GM21528 (cell line): Measurements from ENCODE around the gene IFT80.
"Not testable (repeated sequence)": the region's sequence is repeated elsewhere in the genome, so short reads cannot be mapped to it uniquely, and the experiment has no call there.

Source experiments
- ATAC-seq: cut with Tn5 transposase; IDR thresholded peaks from one replicate; pipeline ENCODE4 v1.9.1; 2021; ENCODE audit warnings: mild to moderate bottlenecking, moderate library complexity; ENCODE audit not compliant: unreplicated experiment, low FRiP score

The IFT80 gene

DNA sequence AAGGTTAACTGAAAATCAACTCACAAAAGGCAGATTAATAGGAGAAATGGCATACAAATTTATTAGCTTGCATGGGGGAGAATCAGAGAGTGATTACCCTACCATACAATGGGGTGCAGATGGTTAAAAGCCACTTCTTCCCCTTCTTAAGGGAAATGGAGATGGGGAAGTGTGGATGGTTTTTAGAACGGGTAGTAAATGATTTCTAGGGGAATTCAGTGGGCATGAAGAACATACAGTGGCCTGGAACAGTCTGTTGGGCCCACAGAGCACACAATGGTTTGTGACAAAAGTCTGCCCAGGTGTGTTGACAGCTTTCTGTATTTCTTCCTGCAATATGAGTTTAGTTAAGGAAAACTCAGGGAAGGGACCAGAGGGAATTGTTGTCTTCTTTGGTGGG is 112.8 kb downstream of the IFT80 start:
- ATAC-seq, result no peak

DNA sequence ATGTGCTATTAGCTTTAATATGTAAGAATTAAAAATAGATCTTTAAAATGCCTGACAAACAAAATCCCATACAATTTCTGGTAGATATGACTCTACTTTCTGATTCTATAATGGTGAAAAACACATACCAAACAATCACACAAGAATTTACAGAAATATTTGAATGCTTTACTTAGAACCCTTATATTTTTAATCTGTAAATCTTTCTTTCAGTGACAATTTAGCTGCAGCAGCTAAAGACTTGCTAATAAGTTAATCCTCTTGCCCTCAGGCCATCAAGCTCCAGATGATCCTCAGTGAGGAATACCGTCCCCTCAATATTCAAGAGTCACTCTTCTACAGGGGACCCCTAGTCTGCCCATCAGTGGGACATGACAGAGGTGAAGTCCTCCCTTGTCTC is 118.2 kb downstream of the IFT80 start:
- no peak for ATAC-seq

DNA sequence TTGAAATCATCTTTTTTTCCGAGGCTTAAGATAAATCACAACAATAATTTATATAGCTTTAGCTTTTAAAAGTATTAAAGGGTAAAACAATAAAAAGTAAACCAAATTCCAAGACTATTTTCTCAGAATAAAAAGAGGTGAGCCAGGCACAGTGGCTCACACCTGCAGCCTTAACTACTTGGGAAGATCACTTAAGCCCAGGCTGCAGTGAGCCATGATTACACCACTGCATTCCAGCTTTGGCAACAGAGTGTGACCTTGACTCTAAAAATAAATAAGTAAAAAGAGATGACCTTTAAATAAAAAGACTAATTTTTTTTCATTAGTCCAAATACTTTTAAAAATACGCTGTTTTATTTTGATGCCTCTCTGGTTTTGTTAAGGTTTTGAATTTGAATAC is 119.4 kb downstream of the IFT80 start:
- ATAC-seq, result no peak

DNA sequence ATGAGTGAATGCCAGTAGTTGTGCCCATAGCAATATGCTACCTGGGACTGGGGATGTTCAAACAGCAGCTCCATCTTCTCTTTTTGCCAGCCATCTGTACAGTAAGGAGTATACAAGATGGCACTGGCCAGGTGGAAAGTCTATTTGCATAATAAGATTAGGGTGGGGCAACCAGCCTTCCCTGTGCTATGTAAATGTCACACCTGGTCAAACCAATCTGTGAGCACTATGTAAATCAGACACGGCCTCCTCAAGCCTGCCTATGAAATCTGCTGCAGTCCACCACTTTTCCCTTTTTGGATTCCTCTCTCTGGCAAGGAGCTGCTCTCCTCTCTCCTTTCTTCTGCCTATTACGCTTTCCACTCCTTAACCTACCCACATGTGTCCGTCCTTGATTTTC is 120.8 kb downstream of the IFT80 start:
- no peak for ATAC-seq

DNA sequence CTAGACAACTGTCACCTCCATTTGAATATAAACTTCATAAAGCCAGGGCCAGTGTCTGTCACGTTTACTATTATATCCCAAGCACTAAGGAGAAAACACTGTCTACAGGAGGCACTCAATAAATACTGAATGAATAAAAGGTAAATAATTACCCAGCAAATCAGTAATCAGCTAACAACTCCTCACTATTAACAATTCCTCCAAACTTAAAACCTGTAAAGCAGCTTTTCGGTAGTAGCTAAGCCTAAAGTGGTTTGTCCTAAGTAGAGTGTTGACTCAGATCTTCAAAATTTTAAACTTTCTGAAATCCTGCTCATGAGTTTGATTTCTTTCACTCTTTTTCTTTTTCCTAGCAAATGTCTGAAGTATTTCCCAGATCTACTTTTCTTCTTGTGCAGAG is 133.9 kb downstream of the IFT80 start:
- no peak for ATAC-seq

DNA sequence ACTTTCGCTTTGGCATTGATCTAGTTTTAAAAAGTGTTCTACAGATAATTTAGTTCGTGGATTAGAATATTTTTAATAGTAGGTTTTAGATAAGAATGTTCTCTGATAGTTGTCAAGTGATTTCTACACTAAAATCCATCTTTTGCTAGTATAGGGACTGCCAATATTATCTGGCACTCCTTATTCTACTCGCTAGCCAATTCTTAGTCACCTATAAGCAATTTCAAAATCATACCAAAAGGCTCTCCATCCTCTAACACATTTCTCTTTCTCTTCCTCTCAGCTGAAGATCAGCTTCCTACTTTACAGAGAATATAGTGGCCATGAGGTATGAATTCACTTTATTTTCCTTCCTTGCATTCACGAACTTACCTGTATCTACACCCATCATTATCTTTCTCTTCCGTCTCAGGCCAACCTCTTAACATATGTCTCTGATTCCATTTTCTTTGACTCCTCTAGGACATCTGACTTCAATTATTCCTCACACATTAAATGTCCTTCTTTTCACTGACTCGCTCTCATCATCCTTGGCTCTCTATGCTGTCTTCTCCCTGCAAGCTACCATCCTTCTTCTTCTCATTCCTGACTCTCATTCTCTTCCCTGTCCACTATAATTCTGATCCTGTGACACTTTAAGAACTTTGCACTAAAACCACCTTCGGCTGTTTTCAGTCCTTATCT is 138.3 kb downstream of the IFT80 start:
- no peak for ATAC-seq

DNA sequence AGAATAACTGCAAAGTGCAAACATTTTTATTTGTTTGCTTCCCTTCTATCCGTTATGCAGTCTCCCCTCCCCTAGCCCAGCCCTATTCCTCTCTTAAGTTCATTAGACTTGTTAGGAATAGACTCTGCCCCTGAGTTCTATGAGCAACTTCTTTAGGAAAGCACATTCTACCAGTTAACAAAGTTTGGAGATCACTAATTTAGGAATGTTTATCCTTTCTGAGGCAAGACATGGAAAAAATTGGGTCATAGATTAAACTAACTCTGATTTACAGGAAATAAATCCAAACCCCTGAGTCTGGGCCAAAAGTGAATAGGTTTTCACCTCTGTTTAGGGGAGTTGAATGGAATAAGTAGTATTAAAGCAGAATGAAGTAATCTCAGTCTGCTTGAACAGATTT is 139.4 kb downstream of the IFT80 start:
- no peak for ATAC-seq

DNA sequence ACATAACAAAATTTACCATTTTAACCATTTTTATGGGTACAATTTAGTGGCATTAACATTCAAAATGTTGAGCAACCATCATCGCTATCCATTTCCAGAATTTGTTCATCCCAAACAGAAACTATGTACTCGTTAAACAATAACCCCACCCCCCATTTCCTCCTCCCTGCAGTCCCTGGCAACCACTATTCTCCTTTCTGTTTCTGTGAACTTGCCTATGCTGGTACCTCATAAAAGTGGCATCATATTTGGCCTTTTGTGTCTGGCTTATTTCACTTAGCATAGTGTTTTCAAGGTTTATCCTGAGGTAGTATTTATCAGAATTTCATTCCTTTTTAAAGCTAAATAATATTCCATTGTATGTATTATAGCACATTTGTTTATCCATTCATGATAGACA is 141.4 kb downstream of the IFT80 start:
- no peak for ATAC-seq

DNA sequence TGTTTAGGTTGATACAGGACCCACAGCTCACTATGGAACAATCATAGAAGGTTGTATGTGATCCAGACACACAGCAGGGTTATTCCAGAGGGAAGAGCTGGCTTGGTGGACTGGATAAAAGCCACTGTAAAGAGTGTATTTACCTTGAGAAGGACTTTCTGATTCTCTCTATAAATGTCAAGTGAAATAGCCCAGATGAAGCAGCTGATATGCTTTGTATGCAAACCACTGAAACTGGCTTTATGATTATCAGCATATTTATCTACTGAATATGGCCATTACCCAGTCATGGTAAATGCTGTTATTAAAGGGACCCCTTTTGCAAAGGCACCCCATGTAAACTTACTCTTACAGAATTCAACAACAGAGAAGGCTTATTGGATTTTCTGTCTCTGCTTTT is 145.7 kb downstream of the IFT80 start:
- no peak for ATAC-seq

DNA sequence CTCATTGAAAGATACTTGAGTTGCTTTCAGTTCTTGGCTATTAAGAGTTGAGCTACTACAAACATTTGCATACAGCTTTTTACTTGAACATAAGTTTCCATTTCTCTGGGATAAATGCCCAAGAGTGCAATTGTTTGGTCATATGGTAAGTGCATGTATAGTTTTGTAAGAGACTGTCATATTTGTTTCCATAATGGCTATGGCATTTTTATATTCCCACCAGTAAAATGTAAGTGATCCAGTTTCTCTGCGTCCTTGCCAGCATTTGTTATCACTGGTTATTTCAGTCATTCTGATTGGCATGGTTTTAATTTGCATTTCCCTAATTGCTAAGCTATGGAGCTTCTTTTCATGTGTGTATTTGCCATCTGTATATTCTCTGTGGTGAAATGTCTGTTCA is 151.3 kb downstream of the IFT80 start:
- ATAC-seq, result no peak

DNA sequence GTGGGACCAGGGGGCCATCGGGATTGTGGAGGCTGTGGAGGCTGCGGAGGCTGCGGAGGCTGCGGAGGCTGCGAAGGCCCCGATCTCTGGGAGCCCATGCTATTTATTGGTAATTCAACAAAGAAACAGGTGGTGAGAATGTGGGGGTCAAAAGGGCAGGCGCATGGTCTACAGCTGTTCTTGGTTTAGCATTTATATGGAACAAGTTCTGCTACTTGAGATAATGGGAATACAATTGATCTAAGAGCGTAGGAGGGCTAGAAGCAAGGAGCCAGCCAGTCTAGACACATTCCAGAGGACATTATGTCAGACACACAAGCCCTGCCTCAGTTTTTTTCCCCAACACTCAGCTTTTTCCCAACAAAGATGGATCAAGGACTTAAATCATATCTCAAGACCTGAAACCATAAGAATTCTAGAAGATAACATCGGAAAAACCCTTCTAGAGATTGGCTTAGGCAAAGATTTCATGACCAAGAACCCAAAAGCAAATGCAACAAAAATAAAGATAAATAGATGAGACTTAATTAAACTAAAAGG is 153.7 kb downstream of the IFT80 start:
- no peak for ATAC-seq

DNA sequence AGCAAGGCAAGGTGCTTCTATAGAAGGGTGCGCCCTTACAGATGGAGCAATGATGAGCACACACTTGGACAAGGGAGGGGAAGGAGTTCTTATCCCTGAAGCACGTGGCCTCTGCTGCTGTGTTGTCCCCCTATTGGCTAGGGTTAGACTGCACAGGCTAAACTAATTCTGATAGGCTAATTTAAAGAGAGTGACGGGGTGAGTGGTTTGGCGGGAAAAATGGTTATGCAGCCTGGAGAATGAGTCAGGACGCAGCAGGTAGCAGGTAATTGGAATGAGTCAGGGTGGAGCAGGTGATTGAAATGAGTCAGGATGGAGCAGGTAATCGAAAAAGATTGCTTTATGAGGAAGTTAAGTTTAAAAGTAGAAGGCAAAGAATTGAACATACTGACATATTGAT is 158.3 kb downstream of the IFT80 start:
- not testable (repeated sequence) for ATAC-seq

DNA sequence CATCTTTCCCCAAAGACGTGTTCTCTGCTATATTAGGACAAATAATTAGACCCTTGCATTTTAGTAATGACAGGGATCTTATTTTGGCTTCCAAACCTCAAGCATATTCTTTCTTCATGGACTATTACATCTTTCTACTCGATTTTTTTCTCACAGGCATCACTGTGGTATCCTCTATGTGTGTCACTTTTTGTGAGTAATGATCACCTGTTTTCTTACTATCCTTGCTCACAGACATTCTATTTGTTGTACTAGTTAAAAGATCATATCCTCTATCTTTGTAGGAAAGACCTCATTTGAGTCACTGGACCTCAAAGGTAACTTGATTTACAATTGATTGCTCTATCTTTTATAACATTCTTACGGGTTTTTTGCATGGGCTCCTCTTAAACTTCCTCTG is 167.0 kb downstream of the IFT80 start:
- no peak for ATAC-seq

DNA sequence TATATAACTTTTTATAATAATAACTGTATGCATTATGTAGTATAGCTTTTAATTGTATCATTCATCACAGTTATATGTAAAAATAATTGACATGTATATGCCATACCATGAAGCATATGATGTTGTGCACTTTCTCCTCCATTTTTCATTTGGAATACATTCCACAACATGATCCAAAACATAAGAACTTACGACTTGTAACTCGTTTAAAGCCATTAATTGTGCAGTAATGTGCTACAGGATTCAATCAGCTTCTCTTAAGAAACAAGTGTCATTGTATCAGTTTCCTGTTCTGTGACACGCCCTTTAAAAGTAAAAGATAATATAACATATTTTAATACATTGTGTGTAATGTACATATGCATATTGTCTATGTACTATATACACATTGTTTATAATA is 171.6 kb downstream of the IFT80 start:
- no peak for ATAC-seq

DNA sequence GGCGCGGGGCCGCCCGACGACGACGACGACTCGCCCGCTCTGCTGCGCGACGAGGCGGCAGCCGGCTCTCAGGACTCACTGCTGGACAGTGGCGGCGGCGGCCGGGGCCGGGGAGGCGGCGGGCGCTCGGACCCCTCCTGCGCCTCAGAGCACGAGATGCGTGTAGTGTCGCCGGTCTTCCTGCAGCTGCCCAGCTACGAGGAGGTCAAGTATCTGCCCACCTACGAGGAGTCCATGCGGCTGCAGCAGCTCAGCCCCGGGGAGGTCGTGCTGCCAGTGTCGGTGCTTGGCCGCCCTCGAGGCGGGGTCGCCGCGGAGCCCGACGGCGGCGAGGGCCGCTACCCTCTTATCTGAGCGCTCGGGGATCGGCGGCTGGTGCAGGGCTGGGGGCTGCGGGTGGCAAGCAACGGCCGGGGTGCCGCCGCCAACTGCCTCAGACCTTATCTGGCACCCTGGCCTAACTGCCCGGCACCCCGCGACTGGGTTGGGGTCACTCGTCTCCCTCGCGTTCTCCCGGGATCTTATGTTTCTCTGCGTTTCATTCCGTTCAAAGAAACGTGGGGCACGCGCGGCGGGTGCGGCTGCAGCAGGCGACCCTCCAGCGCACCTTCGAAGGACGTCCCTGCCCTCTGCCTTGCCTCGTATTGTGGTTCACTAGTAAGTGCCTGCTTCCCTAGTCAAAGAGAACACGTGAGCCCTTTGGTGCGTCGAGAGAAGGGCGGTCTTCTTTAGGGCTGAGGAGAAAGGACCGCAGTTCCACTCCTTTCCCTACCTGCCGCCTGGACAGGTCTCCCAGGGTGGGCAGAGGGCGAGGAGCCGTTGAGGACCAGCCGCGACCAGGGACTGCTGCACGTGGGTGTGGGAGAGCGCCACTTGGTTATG is 172.8 kb downstream of the IFT80 start:
- peak; percentile 37 for ATAC-seq

DNA sequence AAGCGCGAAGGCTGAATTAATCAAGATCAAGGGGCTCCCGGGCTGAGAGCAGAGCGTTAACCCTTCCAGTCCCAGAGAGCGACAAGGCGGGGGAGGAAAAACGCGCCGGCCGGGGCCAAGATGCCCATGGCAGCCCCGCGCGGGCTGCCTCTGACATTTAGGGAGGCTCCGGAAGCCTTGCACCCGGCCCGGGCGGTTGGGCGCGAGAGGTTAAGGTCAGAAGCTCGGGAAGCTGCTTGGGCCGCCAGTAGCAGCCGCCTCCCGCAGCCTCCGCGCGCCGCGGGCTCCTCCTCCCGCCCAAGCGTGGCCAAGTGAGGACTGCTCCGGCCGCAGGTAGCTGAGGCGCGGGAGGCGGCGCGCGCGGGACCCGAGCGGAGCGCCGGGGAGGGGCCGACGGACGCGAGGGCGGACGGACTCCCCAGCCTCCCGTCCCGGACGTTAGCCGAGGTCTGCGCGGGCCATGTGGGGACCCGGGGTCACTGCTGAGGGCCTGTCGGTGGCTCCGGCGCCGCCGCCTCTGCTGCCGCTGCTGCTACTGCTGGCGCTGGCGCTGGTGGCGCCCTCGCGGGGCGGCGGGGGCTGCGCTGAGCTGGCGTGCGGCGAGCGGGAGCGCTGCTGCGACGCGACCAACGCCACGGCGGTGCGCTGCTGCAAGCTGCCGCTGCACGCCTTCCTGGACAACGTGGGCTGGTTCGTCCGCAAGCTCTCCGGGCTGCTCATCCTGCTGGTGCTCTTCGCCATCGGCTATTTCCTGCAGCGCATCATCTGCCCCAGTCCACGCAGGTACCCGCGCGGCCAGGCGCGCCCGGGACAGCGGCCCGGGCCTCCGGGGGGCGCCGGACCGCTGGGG is 173.6 kb downstream of the IFT80 start, which contains the start of gene C3orf80:
Gene C3orf80, plus strand, starts transcription at position 247 of the 850 bp plus-strand sequence. Its CDS starts 214 bp downstream, at position 461.
- peak; percentile 87 for ATAC-seq

DNA sequence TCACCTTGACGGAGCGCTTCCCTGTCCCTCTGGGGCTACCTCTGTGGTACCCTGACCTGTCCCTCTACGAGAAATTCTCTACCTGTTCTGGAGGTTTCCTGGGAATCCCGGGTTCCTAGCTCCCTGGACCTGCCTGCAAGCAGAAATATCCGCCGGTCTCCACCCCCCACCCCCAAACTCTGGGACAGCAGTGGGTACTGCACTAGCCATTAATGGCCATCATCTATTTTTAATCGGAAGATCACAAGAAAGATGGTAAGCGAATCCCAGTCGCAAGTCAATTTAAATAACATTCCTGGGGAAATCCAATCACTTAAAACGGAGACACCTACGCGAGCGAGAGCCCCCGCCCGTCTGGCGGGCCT is 174.2 kb downstream of the IFT80 start:
- no peak for ATAC-seq

DNA sequence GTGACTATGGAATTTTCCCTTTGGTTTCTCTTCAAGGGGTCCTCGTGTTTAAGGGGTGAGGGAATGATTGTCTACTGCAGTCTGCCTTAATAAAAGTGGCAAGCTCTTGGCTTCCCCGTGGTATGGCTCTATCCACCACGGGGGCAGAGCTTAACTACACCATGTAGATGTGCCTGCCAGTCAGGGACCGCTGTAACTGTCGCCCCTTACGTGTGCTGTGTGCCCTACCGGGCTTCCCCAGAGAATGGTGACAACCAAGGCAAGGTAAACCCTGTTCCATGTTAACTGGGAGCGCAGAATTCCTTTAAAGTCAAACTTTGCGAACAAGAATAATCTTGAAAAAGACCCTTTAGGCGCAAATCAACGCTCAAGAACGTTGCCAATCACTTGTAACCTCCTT is 174.8 kb downstream of the IFT80 start:
- no peak for ATAC-seq

DNA sequence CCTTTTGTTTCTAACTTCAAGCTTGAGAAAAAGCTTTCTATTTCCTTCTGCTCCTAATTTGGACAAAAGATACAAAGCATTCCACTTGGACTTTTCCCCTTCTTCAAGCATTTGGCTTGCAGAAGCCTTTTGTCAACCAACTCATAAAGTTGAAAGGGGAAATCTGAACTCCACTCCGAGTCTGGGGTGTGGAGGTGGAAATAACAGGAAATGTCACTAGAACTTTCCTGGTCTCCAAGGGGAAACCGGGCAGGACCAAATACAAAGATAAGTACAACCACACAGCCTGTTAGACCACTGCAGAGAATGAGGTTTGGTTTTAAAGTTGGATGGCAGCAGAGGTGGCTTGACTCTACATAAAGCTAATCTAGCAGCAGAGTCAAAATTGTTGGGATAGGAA is 178.0 kb downstream of the IFT80 start:
- ATAC-seq, result no peak

DNA sequence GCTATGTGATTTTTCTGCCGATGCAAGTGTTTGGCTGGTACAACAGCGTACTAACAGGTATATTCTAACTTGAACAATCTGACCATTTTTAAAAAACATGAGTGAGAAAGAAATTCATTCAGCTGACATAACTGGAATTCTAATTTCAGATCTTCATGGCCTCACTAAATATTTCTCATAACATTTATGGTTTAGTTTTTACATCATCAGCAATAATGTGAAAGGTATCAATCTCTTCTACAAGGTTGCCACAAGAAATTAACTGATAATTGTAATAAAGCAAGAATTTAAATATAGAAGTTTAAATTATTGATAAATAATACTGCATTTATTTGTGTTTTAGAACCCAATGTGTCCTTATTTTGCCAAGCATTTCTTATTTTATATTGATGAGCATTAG is 179.0 kb downstream of the IFT80 start:
- ATAC-seq, result no peak

DNA sequence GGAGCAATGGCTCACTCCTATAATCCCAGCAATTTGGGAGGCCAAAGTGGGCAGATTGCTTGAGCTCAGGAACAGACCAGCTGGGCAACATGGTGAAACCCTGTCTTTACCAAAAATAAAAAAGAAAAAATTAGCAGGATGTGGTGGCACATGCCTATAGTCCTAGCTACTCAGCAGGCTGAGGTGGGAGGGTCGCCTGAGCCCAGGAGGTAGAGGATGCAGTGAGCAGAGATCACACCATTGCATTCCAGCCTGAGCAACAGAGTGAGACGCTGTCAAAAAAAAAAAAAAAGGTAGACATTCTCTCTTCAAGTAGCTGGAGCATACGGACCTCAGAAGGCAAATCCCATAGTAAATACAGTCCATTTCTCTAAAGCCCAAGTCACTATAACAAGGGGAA is 180.9 kb downstream of the IFT80 start:
- no peak for ATAC-seq
